ENCODE results near the gene ARHGAP18. TPM values are rescaled to one million over a fixed set of nuclear protein-coding genes. Genes with fewer than 3 reads are reported as not detected.

Gene ARHGAP18
- total RNA-seq, 1 donor from 2014 or later = 57.9 TPM

DNA sequence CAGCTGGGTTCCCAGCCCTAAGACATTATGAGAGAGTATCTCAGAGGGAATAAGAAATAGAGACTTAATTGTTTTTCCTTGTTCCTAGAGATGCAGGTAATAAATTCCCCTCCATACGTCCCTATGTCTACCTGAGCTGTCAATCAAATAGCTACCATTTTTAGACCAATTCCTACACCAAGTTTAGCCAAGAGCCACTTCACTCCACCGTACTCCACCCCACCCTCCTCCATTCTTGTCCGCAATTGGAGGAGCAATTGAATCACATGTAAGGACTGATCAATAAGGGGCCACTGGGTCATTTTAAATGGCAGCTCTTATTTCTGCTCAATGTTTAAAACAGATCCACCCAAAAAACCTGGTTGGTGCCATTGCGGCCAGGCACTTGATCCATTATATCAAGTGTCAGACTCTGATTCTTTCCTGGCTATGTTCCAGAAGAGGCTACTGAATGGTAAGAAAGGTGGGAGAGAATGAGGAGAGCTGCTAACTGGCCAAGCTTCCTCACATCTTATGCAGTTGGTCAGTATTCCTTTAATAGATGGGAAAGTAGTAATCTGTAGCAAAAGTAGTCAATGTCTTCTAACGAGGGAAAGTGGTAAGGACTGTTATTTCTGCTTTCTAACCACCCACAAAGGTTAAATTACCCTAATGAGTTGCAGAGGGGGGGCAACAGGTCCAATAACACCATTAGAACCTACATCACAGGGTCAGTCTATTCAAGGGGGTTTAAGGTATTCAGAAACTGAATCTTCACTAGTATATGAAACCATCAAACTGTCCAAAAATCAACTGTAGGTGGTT lies 34.1 kb downstream of the ARHGAP18 start:
- intact Hi-C loops (cut with DNase I) = no loop called here
- ATAC-seq = no peak

GRCh38 chr6:129673748-129674147 lies 36.2 kb downstream of the ARHGAP18 start:
- H3K4me1 ChIP-seq = peaks cover 45% of the 10 kb centered on the region
- H3K9me3 ChIP-seq = no peaks in the 10 kb centered on the region
- no peak overlapping the region for H3K4me3 ChIP-seq
- no peaks in the 10 kb centered on the region for H3K27me3 ChIP-seq (ENCODE audit: low read depth)
- no peaks in the 10 kb centered on the region for H3K36me3 ChIP-seq
- DNase-seq = no peak
- H3K27ac ChIP-seq = peak overlapping the region; percentile 69
- intact Hi-C loops (cut with DNase I) = no loop called here
- TF ChIP-seq, protein P1, sequence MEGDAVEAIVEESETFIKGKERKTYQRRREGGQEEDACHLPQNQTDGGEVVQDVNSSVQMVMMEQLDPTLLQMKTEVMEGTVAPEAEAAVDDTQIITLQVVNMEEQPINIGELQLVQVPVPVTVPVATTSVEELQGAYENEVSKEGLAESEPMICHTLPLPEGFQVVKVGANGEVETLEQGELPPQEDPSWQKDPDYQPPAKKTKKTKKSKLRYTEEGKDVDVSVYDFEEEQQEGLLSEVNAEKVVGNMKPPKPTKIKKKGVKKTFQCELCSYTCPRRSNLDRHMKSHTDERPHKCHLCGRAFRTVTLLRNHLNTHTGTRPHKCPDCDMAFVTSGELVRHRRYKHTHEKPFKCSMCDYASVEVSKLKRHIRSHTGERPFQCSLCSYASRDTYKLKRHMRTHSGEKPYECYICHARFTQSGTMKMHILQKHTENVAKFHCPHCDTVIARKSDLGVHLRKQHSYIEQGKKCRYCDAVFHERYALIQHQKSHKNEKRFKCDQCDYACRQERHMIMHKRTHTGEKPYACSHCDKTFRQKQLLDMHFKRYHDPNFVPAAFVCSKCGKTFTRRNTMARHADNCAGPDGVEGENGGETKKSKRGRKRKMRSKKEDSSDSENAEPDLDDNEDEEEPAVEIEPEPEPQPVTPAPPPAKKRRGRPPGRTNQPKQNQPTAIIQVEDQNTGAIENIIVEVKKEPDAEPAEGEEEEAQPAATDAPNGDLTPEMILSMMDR (IDR thresholded peaks at IDR 0.05) = no peak
- ATAC-seq = no peak

More for the DNA sequence above, 34.1 kb downstream of the ARHGAP18 start:
- H3K9me3 ChIP-seq = no peaks in the 10 kb centered on the region
- no peaks in the 10 kb centered on the region for H3K27me3 ChIP-seq (ENCODE audit: low read depth)
- H3K4me1 ChIP-seq = peaks cover 59% of the 10 kb centered on the region
- no peak overlapping the region for H3K27ac ChIP-seq
- H3K4me3 ChIP-seq = no peak overlapping the region
- TF ChIP-seq, protein P1 (IDR thresholded peaks at IDR 0.05) = no peak
- H3K36me3 ChIP-seq = no peaks in the 10 kb centered on the region
- DNase-seq = no peak

GRCh38 chr6:129672881-129673631 lies 36.9 kb downstream of the ARHGAP18 start:
- H3K4me3 ChIP-seq = no peak overlapping the region
- intact Hi-C loops (cut with DNase I) = no loop called here
- H3K27me3 ChIP-seq (ENCODE audit: low read depth) = no peaks in the 10 kb centered on the region
- TF ChIP-seq, protein P1 (IDR thresholded peaks at IDR 0.05) = no peak
- peaks cover 40% of the 10 kb centered on the region for H3K4me1 ChIP-seq
- ATAC-seq (peak in 1 of 2 donors; percentile 51), DNase-seq (no peak)
- peak overlapping the region; percentile 69 for H3K27ac ChIP-seq
- H3K36me3 ChIP-seq = no peaks in the 10 kb centered on the region
- H3K9me3 ChIP-seq = no peaks in the 10 kb centered on the region

DNA sequence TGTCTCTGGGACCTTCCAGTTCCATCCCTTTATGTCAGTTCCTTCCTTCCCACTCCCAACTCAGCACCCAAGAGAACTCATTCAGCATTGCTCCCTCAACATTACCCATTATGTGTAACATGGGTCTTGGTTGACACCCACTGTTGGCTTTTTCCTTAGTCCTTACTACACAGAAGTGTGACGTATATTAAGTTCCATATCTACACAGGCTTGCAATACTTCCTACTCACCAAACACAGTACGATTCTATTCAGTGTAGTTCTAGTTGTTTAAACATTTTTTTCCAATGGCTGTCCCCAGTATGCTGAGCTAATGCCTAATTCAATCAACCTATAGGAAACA lies 37.7 kb downstream of the ARHGAP18 start:
- ATAC-seq (peak; percentile 67), DNase-seq (no peak)
- TF ChIP-seq, protein P1 (IDR thresholded peaks at IDR 0.05) = no peak
- Histone ChIP-seq H3K36me3 (no peaks in the 10 kb centered on the region), H3K27ac (peak overlapping the region; percentile 69), H3K4me1 (peaks cover 43% of the 10 kb centered on the region), H3K4me3 (no peak overlapping the region), H3K27me3 (ENCODE audit: low read depth) (no peaks in the 10 kb centered on the region), H3K9me3 (no peaks in the 10 kb centered on the region)
- intact Hi-C loops (cut with DNase I) = no loop called here

GRCh38 chr6:129671442-129672340 lies 38.3 kb downstream of the ARHGAP18 start:
- Histone ChIP-seq H3K36me3 (no peaks in the 10 kb centered on the region), H3K4me1 (peaks cover 48% of the 10 kb centered on the region), H3K4me3 (no peak overlapping the region), H3K9me3 (no peaks in the 10 kb centered on the region), H3K27ac (peak overlapping the region; percentile 69), H3K27me3 (ENCODE audit: low read depth) (no peaks in the 10 kb centered on the region)
- peak; percentile 84 to 92 for ATAC-seq
- intact Hi-C loops (cut with DNase I) = no loop called here
- peak; percentile 80 for DNase-seq
- TF ChIP-seq, protein P1 (IDR thresholded peaks at IDR 0.05) = peak; percentile 42
